Upper lobe of left lung (tissue), 6 donors: ENCODE results near the gene CGB5. TPM values are rescaled to one million over a fixed set of nuclear protein-coding genes. Genes with fewer than 3 reads are reported as not detected.
"Not testable (repeated sequence)": the region's sequence is repeated elsewhere in the genome, so short reads cannot be mapped to it uniquely, and the experiment has no call there.

Source experiments
- ATAC-seq, 2 donors: fragments of 200-7000 bp; cut with Tn5 transposase; one replicate each; pipeline ENCODE4 v1.9.1; 2022; ENCODE audit warnings: mild to moderate bottlenecking in 2 of 2, moderate library complexity in 2 of 2; ENCODE audit not compliant: low FRiP score in 2 of 2
- DNase-seq, 2 donors: peaks; one replicate each; pipeline ENCODE4 v3.0.0-alpha.2; 2019 to 2020
- H3K27ac ChIP-seq, 4 donors: fragments of 200-600 bp; sonication (generic); one replicate each; pipeline ENCODE4 v1.5.1; 2016 to 2019
- H3K27me3 ChIP-seq, 4 donors: fragments of 200-600 bp; sonication (generic); one replicate each; pipeline ENCODE4 v1.5.1; 2017 to 2019
- H3K36me3 ChIP-seq, 4 donors: fragments of 200-600 bp; sonication (generic); one replicate each; pipeline ENCODE4 v1.5.1; 2016 to 2019
- H3K4me1 ChIP-seq, 4 donors: fragments of 200-600 bp; sonication (generic); one replicate each; pipeline ENCODE4 v1.5.1; 2018 to 2019
- H3K4me3 ChIP-seq, 4 donors: fragments of 200-600 bp; sonication (generic); one replicate each; pipeline ENCODE4 v1.5.1; 2017 to 2019; ENCODE audit warnings: mild to moderate bottlenecking in 2 of 4, moderate library complexity in 1 of 4
- H3K9me3 ChIP-seq, 4 donors: fragments of 200-600 bp; sonication (generic); one replicate each; pipeline ENCODE4 v1.5.1; 2018 to 2019
- EP300 ChIP-seq, 4 donors: sonication (generic); formaldehyde crosslinking; IDR thresholded peaks; one replicate each; pipeline ENCODE4 v1.5.1; 2017; ENCODE audit warnings: antibody characterized with exemption in 4 of 4, control low read depth in 2 of 4
- POLR2A ChIP-seq, 4 donors: fragments of 450-650 bp; IDR thresholded peaks; one replicate each; pipeline ENCODE4 v1.5.1; 2016 to 2017; ENCODE audit warnings: antibody characterized with exemption in 4 of 4, mild to moderate bottlenecking in 2 of 4
- POLR2AphosphoS5 ChIP-seq, 2 donors: sonication (generic); formaldehyde crosslinking; IDR thresholded peaks; one replicate each; pipeline ENCODE4 v1.5.1; 2017; ENCODE audit warnings: antibody characterized with exemption in 2 of 2
- WGBS, 2 donors: methylation state at CpG; one replicate each; pipeline ENCODE4 v1.1.5; 2017 to 2018; 5-methylcytosine and 5-hydroxymethylcytosine counted together
- total RNA-seq, 6 donors: library from RNA; depleted of rRNA in 4 of 6; stranded (reverse); fragments of >200 nt in 4 of 6; gene quantifications; one replicate each; pipeline versions ENCODE4 v1.1.0 to v1.2.1, GENCODE V29; 2016 to 2021
- TF ChIP-seq, protein P1 (sequence below), 6 experiments: fragments of 450-650 bp in 4 of 6; fragments of 200-600 bp in 2 of 6; sonication (generic) in 2 of 6; IDR thresholded peaks; one replicate each; pipeline ENCODE4 v1.5.1; 2016 to 2019; ENCODE audit warnings: antibody characterized with exemption in 6 of 6
- donor health status: DM: no; HTN: no; CAD: no; lungs with moderate emphysema.
- donor health status: DM: no; HTN: yes; CAD: no; lungs with severe emphysema.

The CGB5 gene
- total RNA-seq = not detected

DNA sequence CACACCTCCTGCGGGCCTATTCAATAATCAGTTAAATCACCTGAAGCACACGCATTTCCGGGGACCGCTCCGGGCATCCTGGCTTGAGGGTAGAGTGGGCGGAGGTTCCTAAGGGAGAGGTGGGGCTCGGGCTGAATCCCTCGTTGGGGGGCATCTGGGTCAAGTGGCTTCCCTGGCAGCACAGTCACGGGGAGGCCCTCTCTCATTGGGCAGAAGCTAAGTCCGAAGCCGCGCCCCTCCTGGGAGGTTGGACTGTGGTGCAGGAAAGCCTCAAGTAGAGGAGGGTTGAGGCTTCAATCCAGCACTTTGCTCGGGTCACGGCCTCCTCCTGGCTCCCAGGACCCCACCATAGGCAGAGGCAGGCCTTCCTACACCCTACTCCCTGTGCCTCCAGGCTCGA is at the start of gene CGB5:
Gene CGB5 (plus strand): TSS at position 301 of the 400 bp plus-strand sequence. CDS start 362 bp downstream, outside the sequence.
- not testable (repeated sequence) for H3K36me3 ChIP-seq, ATAC-seq, H3K4me3 ChIP-seq, H3K27me3 ChIP-seq, DNase-seq, H3K27ac ChIP-seq, H3K9me3 ChIP-seq, H3K4me1 ChIP-seq
- whole genome bisulfite sequencing, 2 donors = 80 to 83% methylated on average over 4 to 8 of the region's 15 CpGs

DNA sequence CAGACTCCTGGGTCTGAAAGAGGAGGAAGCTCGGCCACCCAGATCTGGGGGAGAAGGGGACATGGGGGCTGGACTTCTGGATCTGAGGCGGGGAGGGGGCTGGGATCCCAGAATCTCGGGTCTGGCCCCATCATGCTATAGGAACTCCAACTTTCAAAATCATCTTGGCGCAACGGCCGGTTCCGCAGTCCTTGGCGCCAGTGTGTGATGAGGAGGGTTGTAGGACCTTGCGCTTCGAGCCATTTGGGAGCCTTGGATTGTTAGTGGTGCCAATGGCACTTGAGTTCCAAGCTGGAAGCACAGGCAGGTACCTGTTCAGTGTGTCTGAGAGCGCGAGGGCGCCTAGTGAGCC is 49.6 kb upstream of the CGB5 start:
- 0% methylated on average over 5 to 13 of the region's 13 CpGs for WGBS, 2 donors
- Histone ChIP-seq H3K4me1 (peaks cover 24 to 43% (median 34%) of the 10 kb centered on the region in 4 donors), H3K36me3 (peaks cover 0 to 18% (median 6%) of the 10 kb centered on the region in 4 donors), H3K4me3 (peak overlapping the region; percentile 33 to 84 (median 56)), H3K27ac (peak overlapping the region; percentile 84 to 98 (median 95)), H3K27me3 (no peaks in the 10 kb centered on the region), H3K9me3 (no peaks in the 10 kb centered on the region)
- ATAC-seq (no peak), DNase-seq (no peak)
- TF ChIP-seq, protein P1, sequence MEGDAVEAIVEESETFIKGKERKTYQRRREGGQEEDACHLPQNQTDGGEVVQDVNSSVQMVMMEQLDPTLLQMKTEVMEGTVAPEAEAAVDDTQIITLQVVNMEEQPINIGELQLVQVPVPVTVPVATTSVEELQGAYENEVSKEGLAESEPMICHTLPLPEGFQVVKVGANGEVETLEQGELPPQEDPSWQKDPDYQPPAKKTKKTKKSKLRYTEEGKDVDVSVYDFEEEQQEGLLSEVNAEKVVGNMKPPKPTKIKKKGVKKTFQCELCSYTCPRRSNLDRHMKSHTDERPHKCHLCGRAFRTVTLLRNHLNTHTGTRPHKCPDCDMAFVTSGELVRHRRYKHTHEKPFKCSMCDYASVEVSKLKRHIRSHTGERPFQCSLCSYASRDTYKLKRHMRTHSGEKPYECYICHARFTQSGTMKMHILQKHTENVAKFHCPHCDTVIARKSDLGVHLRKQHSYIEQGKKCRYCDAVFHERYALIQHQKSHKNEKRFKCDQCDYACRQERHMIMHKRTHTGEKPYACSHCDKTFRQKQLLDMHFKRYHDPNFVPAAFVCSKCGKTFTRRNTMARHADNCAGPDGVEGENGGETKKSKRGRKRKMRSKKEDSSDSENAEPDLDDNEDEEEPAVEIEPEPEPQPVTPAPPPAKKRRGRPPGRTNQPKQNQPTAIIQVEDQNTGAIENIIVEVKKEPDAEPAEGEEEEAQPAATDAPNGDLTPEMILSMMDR (IDR thresholded peaks at IDR 0.05) = no peak
- TF ChIP-seq EP300 (IDR thresholded peaks at IDR 0.05) (no peak), POLR2A (IDR thresholded peaks at IDR 0.05) (no peak)

DNA sequence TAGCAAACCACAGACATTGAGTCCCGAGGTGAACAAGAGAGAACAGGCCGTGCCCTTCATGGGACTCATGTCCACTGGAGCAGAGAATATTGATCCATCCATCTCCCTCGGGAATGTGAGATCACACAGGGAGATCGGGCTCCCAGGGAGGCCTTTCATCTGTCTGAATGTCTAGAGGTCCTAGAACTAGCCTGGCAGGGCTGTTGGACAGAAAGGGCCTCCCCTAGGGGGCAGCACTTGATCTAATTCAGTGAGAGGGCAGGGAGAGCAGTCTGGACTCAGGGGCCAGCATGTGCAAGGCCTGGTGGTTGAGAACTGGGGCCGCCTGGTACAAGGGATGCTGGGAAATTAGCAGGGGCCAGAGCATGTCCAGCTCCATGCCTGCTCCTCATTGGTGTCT is 45.7 kb upstream of the CGB5 start:
- peaks cover 10 to 14% (median 12%) of the 10 kb centered on the region in 4 donors for H3K4me1 ChIP-seq
- H3K27ac ChIP-seq = no peak overlapping the region
- no peaks in the 10 kb centered on the region for H3K27me3 ChIP-seq
- DNase-seq (peak in 1 of 2 donors; percentile 33), ATAC-seq (no peak)
- no peaks in the 10 kb centered on the region for H3K9me3 ChIP-seq
- no peak overlapping the region for H3K4me3 ChIP-seq
- peaks cover 0 to 17% (median 3%) of the 10 kb centered on the region in 4 donors for H3K36me3 ChIP-seq
- 61 to 81% methylated on average over 4 to 5 of the region's 5 CpGs for WGBS, 2 donors
- TF ChIP-seq POLR2AphosphoS5 (IDR thresholded peaks at IDR 0.05) = no peak
- TF ChIP-seq, protein P1 (IDR thresholded peaks at IDR 0.05) = peak in 5 of 6 experiments; percentile 14 to 30 (median 28)

DNA sequence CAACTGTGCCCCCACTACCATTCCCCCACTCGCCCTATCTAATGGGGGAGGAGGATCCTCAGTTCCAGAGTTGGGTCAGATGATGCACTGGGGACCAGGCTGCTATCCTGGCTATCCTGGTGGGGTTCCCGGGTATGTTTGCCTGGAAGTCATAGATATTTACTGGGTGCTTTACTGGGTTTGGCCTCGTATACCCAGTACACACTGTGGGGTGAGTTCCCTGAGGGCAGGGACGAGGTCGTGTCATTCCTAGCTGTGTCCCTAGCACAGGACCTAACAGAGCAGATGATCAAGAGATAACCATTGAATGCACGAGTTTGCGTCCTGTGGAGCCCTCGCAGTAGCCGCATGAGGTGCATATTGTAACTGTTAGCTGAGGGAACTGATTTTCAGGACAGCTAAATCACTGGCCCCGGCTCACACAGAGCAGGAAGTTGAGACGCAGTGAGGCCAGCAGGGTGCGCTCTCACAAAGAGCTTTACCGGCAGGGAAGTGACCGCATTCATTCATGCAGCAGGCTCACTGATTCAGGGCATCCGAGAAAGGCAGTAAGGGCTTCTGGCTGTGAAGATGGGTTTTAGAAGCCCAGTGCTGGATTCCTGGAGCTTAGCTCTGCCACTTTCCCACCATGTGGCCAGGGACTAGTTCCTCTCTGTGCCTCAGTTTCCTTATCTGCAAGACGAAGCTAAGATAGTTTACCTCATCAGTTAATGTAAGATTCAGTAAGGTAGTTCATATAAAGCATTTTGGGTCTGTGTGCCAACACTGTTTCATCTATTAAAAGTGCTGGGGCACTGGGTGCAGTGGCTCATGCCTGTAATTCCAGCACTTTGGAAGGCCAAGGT is 43.9 kb upstream of the CGB5 start:
- TF ChIP-seq POLR2AphosphoS5 (IDR thresholded peaks at IDR 0.05) (no peak), POLR2A (IDR thresholded peaks at IDR 0.05) (no peak), EP300 (IDR thresholded peaks at IDR 0.05) (no peak)
- TF ChIP-seq, protein P1 (IDR thresholded peaks at IDR 0.05) = peak; percentile 19 to 55 (median 41)
- Histone ChIP-seq H3K27ac (no peak overlapping the region), H3K4me1 (peaks cover 3 to 7% (median 4%) of the 10 kb centered on the region in 4 donors), H3K27me3 (no peaks in the 10 kb centered on the region), H3K36me3 (peaks cover 0 to 34% (median 12%) of the 10 kb centered on the region in 4 donors), H3K9me3 (no peaks in the 10 kb centered on the region), H3K4me3 (no peak overlapping the region)
- peak in 1 of 2 donors; percentile 46 for DNase-seq
- 56 to 63% methylated on average over 14 to 16 of the region's 16 CpGs for WGBS, 2 donors
- peak; percentile 55 to 84 for ATAC-seq

DNA sequence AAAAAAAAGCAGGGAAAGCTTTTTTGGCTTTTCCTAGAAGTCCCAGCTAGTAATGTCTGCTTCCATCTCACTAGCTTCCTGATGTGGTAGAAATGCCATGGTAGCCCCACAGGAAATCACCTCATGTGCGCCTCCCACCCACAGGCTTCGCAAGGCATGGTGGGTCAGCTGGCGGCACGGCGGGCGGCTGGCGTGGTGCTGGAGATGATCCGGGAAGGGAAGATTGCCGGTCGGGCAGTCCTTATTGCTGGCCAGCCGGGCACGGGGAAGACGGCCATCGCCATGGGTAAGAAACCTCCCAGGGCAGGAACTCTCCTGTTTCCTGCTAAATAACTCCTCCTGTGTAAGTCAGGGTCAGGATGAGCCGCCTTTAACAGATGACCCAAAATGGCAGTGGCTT is 39.5 kb upstream of the CGB5 start:
- H3K27me3 ChIP-seq = no peaks in the 10 kb centered on the region
- no peaks in the 10 kb centered on the region for H3K4me1 ChIP-seq
- DNase-seq (peak in 1 of 2 donors; percentile 66), ATAC-seq (no peak)
- 97 to 98% methylated on average over 15 of the region's 15 CpGs for WGBS, 2 donors
- H3K36me3 ChIP-seq = peaks cover 22 to 76% (median 41%) of the 10 kb centered on the region in 4 donors
- no peaks in the 10 kb centered on the region for H3K9me3 ChIP-seq
- no peak overlapping the region for H3K4me3 ChIP-seq
- H3K27ac ChIP-seq = no peak overlapping the region
- TF ChIP-seq EP300 (IDR thresholded peaks at IDR 0.05) = no peak
- TF ChIP-seq, protein P1 (IDR thresholded peaks at IDR 0.05) = no peak
- no peak for TF ChIP-seq POLR2AphosphoS5 (IDR thresholded peaks at IDR 0.05)
- no peak for TF ChIP-seq POLR2A (IDR thresholded peaks at IDR 0.05)
